MCF 10A (cell line): ENCODE data around the gene LACTB. TPM values are rescaled to one million over a fixed set of nuclear protein-coding genes. Genes with fewer than 3 reads are reported as not detected.

ENCODE experiments used
- BruUV-seq: library from RNA; stranded (reverse); fragments of 400-500 nt; replicated peaks from 2 replicates; lab custom pipeline; 2021; lab: Mats Ljungman, UMichigan
- CTCF ChIA-PET: fragments of 300-600 bp; sonication (Branson Sonifier 250); formaldehyde crosslinking; extraction: SDS; loops from one replicate; lab custom pipeline; 2021; ENCODE audit warnings: antibody characterized with exemption, inconsistent platforms; lab: Yijun Ruan, JAX
- POLR2A ChIA-PET: fragments of 300-600, 350-650 bp; sonication (Branson Sonifier 250); formaldehyde crosslinking; extraction: SDS; loops from one replicate; lab custom pipeline; 2020; ENCODE audit warnings: antibody characterized with exemption, inconsistent platforms; lab: Yijun Ruan, JAX
- DNase-seq: peaks from one replicate; pipeline ENCODE4 v3.0.0-alpha.2; 2018; ENCODE audit not compliant: unreplicated experiment
- H3K27ac Mint-ChIP-seq: one replicate; pipeline ENCODE4 v1.8.0; 2022; ENCODE audit warnings: mild to moderate bottlenecking, low read depth, mixed read lengths; ENCODE audit not compliant: unreplicated experiment
- H3K27me3 Mint-ChIP-seq: one replicate; pipeline ENCODE4 v1.8.0; 2022; ENCODE audit warnings: mixed read lengths; ENCODE audit not compliant: insufficient read depth, unreplicated experiment
- H3K36me3 Mint-ChIP-seq: one replicate; pipeline ENCODE4 v1.8.0; 2022; ENCODE audit warnings: mild to moderate bottlenecking, moderate library complexity, mixed read lengths; ENCODE audit not compliant: insufficient read depth, unreplicated experiment
- H3K4me1 Mint-ChIP-seq: one replicate; pipeline ENCODE4 v1.8.0; 2022; ENCODE audit warnings: mixed read lengths; ENCODE audit not compliant: insufficient read depth, unreplicated experiment
- H3K4me3 Mint-ChIP-seq: one replicate; pipeline ENCODE4 v1.8.0; 2022; ENCODE audit warnings: mild to moderate bottlenecking, moderate library complexity, mixed read lengths; ENCODE audit not compliant: unreplicated experiment
- H3K9me3 Mint-ChIP-seq: one replicate; pipeline ENCODE4 v1.8.0; 2022; ENCODE audit warnings: mixed read lengths; ENCODE audit not compliant: unreplicated experiment
- intact Hi-C: fragments of 100-400 bp; cut with micrococcal nuclease; formaldehyde crosslinking; loops from 2 replicates; pipeline ENCODE4 v1.14.1; 2022
- total RNA-seq: library from RNA; stranded (reverse); gene quantifications from 2 replicates; pipeline ENCODE4 v1.2.3, GENCODE V29; 2022
- TF ChIP-seq, protein P1 (sequence below): fragments of 200-600 bp; IDR thresholded peaks from one replicate; pipeline ENCODE4 v1.8.0; 2022; ENCODE audit warnings: antibody characterized with exemption, mild to moderate bottlenecking; ENCODE audit not compliant: unreplicated experiment

Gene LACTB
- total RNA-seq, 1 experiment from 2014 or later: 9.9 TPM

GRCh38 chr15:63172851-63173451 lies 51.3 kb downstream of the LACTB start:
- no TSS peak for BruUV-seq
- no peak overlapping the region for H3K27ac Mint-ChIP-seq
- TF ChIP-seq, protein P1, sequence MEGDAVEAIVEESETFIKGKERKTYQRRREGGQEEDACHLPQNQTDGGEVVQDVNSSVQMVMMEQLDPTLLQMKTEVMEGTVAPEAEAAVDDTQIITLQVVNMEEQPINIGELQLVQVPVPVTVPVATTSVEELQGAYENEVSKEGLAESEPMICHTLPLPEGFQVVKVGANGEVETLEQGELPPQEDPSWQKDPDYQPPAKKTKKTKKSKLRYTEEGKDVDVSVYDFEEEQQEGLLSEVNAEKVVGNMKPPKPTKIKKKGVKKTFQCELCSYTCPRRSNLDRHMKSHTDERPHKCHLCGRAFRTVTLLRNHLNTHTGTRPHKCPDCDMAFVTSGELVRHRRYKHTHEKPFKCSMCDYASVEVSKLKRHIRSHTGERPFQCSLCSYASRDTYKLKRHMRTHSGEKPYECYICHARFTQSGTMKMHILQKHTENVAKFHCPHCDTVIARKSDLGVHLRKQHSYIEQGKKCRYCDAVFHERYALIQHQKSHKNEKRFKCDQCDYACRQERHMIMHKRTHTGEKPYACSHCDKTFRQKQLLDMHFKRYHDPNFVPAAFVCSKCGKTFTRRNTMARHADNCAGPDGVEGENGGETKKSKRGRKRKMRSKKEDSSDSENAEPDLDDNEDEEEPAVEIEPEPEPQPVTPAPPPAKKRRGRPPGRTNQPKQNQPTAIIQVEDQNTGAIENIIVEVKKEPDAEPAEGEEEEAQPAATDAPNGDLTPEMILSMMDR: no peak
- H3K9me3 Mint-ChIP-seq: no peaks in the 10 kb centered on the region
- H3K4me1 Mint-ChIP-seq: no peaks in the 10 kb centered on the region
- no peak for DNase-seq
- no peaks in the 10 kb centered on the region for H3K36me3 Mint-ChIP-seq
- CTCF ChIA-PET: interaction anchor here (0.6 to 1.0 kb wide), 2 partner anchors 16 to 980 kb away, joined by 4 to 5 read pairs; partner anchors contain the start of gene RAB8B
- no peak overlapping the region for H3K4me3 Mint-ChIP-seq
- POLR2A ChIA-PET: no interaction called here
- intact Hi-C loops: no loop called here
- H3K27me3 Mint-ChIP-seq: no peaks in the 10 kb centered on the region

GRCh38 chr15:63176302-63176701 lies 54.6 kb downstream of the LACTB start:
- Mint-ChIP-seq H3K36me3 (no peaks in the 10 kb centered on the region), H3K4me3 (no peak overlapping the region), H3K27ac (no peak overlapping the region), H3K27me3 (no peaks in the 10 kb centered on the region), H3K9me3 (no peaks in the 10 kb centered on the region), H3K4me1 (no peaks in the 10 kb centered on the region)
- TF ChIP-seq, protein P1: no peak
- no TSS peak for BruUV-seq
- ChIA-PET POLR2A (interaction anchor here (1.1 to 1.8 kb wide), 4 partner anchors 15 to 58 kb away, joined by 3 to 8 read pairs (median 4); partner anchors contain the start of gene RPS27L), CTCF (no interaction called here)
- intact Hi-C loops: no loop called here
- DNase-seq: no peak

- Mint-ChIP-seq H3K27me3 (no peaks in the 10 kb centered on the region), H3K4me1 (no peaks in the 10 kb centered on the region), H3K9me3 (no peaks in the 10 kb centered on the region), H3K4me3 (no peak overlapping the region), H3K36me3 (no peaks in the 10 kb centered on the region), H3K27ac (no peak overlapping the region)
- no TSS peak for BruUV-seq
- ChIA-PET POLR2A (interaction anchor here (0.6 to 1.5 kb wide), 5 partner anchors 8 to 63 kb away, joined by 3 to 7 read pairs (median 3); partner anchors contain the start of gene RPS27L), CTCF (interaction anchor here (0.6 kb wide), 1 partner anchor 228 kb away, joined by 3 read pairs; no protein-coding TSS in a partner anchor)
- no peak for DNase-seq
- intact Hi-C loops: no loop called here
- TF ChIP-seq, protein P1: no peak
Measured at GRCh38 chr15:63178034-63178433, 56.4 kb downstream of the LACTB start.

DNA sequence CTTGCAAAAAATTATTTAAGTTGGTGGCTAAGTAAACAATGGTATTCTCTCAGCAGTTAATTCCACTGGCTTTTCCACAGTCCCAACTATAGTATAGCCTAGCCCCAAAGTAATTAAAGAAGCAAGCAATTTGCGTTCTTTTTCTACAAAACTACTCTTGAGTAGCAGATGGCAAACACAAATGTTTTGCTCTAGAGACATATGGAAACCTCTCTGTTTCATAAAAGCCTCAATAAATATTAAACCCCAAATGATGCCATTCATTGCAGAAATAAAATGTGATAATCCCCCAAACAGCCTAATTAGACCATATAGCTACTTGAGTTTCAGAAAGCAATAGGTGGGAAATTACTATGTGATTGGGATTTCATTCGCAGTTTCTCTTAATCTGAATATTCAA lies 59.1 kb downstream of the LACTB start:
- DNase-seq: no peak
- Mint-ChIP-seq H3K4me3 (no peak overlapping the region), H3K9me3 (no peaks in the 10 kb centered on the region), H3K27ac (no peak overlapping the region), H3K4me1 (peaks cover 6% of the 10 kb centered on the region), H3K27me3 (no peaks in the 10 kb centered on the region), H3K36me3 (no peaks in the 10 kb centered on the region)
- TF ChIP-seq, protein P1: no peak
- POLR2A ChIA-PET: interaction anchor here (0.7 to 1.0 kb wide), 2 partner anchors 24 to 104 kb away, joined by 3 to 6 read pairs; partner anchors contain the start of gene RPS27L
- no TSS peak for BruUV-seq
- intact Hi-C loops: no loop called here
- CTCF ChIA-PET: interaction anchor here (0.6 kb wide), 1 partner anchor 10 kb away, joined by 3 read pairs; no protein-coding TSS in a partner anchor
